Measurements from ENCODE around the gene PIK3C2G. TPM values are rescaled to one million over a fixed set of nuclear protein-coding genes. Genes with fewer than 3 reads are reported as not detected.

The PIK3C2G gene
- total and polyA plus RNA-seq, 2 experiments from 2014 or later: not detected

- in situ Hi-C loops (cut with MboI): no loop called here
- Histone ChIP-seq H3K4me2 (ENCODE audit: unreplicated experiment) (peak overlapping the region; percentile 36), H3K9me3 (ENCODE audit: low read depth) (no peaks in the 10 kb centered on the region), H2AFZ (peak overlapping the region; percentile 53), H3K27ac (peak overlapping the region; percentile 30), H3K79me2 (ENCODE audit: insufficient read depth) (no peaks in the 10 kb centered on the region), H3K36me3 (ENCODE audit: low read depth) (no peaks in the 10 kb centered on the region), H3K27me3 (replicated peaks; ENCODE audit: insufficient read depth) (no peaks in the 10 kb centered on the region), H4K20me1 (ENCODE audit: insufficient read depth) (no peaks in the 10 kb centered on the region), H3K9me2 (ENCODE audit: insufficient read depth) (no peaks in the 10 kb centered on the region), H3K9ac (no peak overlapping the region), H3K4me1 (ENCODE audit: insufficient read depth) (peaks cover 22% of the 10 kb centered on the region), H3K4me3 (no peak overlapping the region), H3F3A (ENCODE audit: insufficient read depth) (peaks cover 19% of the 10 kb centered on the region)
- peak; percentile 63 for DNase-seq
- TF ChIP-seq EZH2phosphoT487 (IDR thresholded peaks at IDR 0.05; ENCODE audit: insufficient read depth, low read depth) (no peak), EZH2 (IDR thresholded peaks at IDR 0.05; ENCODE audit: insufficient read depth, poor library complexity, severe bottlenecking) (no peak)
- 4 to 5% methylated on average over 3 of the region's 3 CpGs for WGBS, 2 experiments (ENCODE audit: low coverage in 1 of 2, low lambda C conversion rate in 2 of 2, missing lambda C conversion rate in 2 of 2)
These were observed 160.5 kb downstream of the PIK3C2G start for GRCh38 chr12:18421867-18422266.

GRCh38 chr12:18422871-18423270, 161.6 kb downstream of the PIK3C2G start:
- no peaks in the 10 kb centered on the region for H4K20me1 ChIP-seq (ENCODE audit: insufficient read depth)
- no peaks in the 10 kb centered on the region for H3K9me3 ChIP-seq (ENCODE audit: low read depth)
- H3K27me3 ChIP-seq (replicated peaks; ENCODE audit: insufficient read depth): no peaks in the 10 kb centered on the region
- no peaks in the 10 kb centered on the region for H3K9me2 ChIP-seq (ENCODE audit: insufficient read depth)
- H3K4me1 ChIP-seq (ENCODE audit: insufficient read depth): peaks cover 22% of the 10 kb centered on the region
- H2AFZ ChIP-seq: peak overlapping the region; percentile 20; the same call in 1 of the 2 replicates
- no peak overlapping the region for H3K4me3 ChIP-seq
- peak; percentile 81 for DNase-seq
- no peaks in the 10 kb centered on the region for H3K36me3 ChIP-seq (ENCODE audit: low read depth)
- TF ChIP-seq EZH2phosphoT487 (IDR thresholded peaks at IDR 0.05; ENCODE audit: insufficient read depth, low read depth): no peak
- TF ChIP-seq EZH2 (IDR thresholded peaks at IDR 0.05; ENCODE audit: insufficient read depth, poor library complexity, severe bottlenecking): no peak
- in situ Hi-C loops (cut with MboI): no loop called here
- no peaks in the 10 kb centered on the region for H3K79me2 ChIP-seq (ENCODE audit: insufficient read depth)
- peak overlapping the region; percentile 39 for H3K27ac ChIP-seq
- peak overlapping the region; percentile 27 for H3K4me2 ChIP-seq (ENCODE audit: unreplicated experiment)
- no peak overlapping the region for H3K9ac ChIP-seq
- H3F3A ChIP-seq (ENCODE audit: insufficient read depth): peaks cover 19% of the 10 kb centered on the region

GRCh38 chr12:18424857-18425256, 163.5 kb downstream of the PIK3C2G start:
- Histone ChIP-seq H3K4me3 (no peak overlapping the region), H3F3A (ENCODE audit: insufficient read depth) (peaks cover 19% of the 10 kb centered on the region), H3K4me2 (ENCODE audit: unreplicated experiment) (no peak overlapping the region), H3K27ac (no peak overlapping the region), H3K36me3 (ENCODE audit: low read depth) (no peaks in the 10 kb centered on the region), H2AFZ (no peak overlapping the region), H3K9ac (no peak overlapping the region), H3K79me2 (ENCODE audit: insufficient read depth) (no peaks in the 10 kb centered on the region), H3K9me3 (ENCODE audit: low read depth) (no peaks in the 10 kb centered on the region), H3K4me1 (ENCODE audit: insufficient read depth) (peaks cover 22% of the 10 kb centered on the region), H3K9me2 (ENCODE audit: insufficient read depth) (no peaks in the 10 kb centered on the region), H3K27me3 (replicated peaks; ENCODE audit: insufficient read depth) (no peaks in the 10 kb centered on the region), H4K20me1 (ENCODE audit: insufficient read depth) (no peaks in the 10 kb centered on the region)
- in situ Hi-C loops (cut with MboI): loop anchor here (25.0 kb wide), 1 partner anchor 862 kb away; no protein-coding TSS in a partner anchor
- 89 to 100% methylated on average over 2 of the region's 2 CpGs for WGBS, 2 experiments (ENCODE audit: low coverage in 1 of 2, low lambda C conversion rate in 2 of 2, missing lambda C conversion rate in 2 of 2)
- TF ChIP-seq EZH2phosphoT487 (IDR thresholded peaks at IDR 0.05; ENCODE audit: insufficient read depth, low read depth) (no peak), EZH2 (IDR thresholded peaks at IDR 0.05; ENCODE audit: insufficient read depth, poor library complexity, severe bottlenecking) (no peak)
- DNase-seq: no peak

DNA sequence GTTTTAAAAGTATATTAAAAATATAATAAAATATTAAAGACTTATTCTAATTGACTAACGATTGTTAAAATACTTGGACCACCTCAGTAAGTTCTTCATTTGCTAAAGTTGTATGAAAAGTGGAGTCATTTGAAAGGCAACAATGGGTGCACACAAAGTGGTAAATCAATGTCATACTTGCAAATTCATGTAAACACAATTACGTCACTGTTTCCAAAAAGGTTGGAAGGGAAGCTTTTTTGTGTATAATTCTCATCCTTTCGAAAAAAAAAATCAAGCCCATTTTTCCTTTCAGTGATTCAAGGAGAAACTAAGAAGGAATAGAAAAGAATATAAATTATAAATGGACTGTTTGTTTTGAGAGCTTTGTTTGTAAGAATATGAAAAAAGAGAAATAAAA, 166.2 kb downstream of the PIK3C2G start:
- WGBS, 2 experiments (ENCODE audit: low coverage in 1 of 2, low lambda C conversion rate in 2 of 2, missing lambda C conversion rate in 2 of 2): 90 to 97% methylated on average over 3 of the region's 3 CpGs
- Histone ChIP-seq H3K36me3 (ENCODE audit: low read depth) (no peaks in the 10 kb centered on the region), H3K4me3 (no peak overlapping the region), H4K20me1 (ENCODE audit: insufficient read depth) (no peaks in the 10 kb centered on the region), H3K27me3 (replicated peaks; ENCODE audit: insufficient read depth) (no peaks in the 10 kb centered on the region), H3K79me2 (ENCODE audit: insufficient read depth) (no peaks in the 10 kb centered on the region), H3F3A (ENCODE audit: insufficient read depth) (peaks cover 12% of the 10 kb centered on the region), H3K9me2 (ENCODE audit: insufficient read depth) (no peaks in the 10 kb centered on the region), H3K27ac (no peak overlapping the region), H3K4me2 (ENCODE audit: unreplicated experiment) (no peak overlapping the region), H3K9me3 (ENCODE audit: low read depth) (no peaks in the 10 kb centered on the region), H3K9ac (no peak overlapping the region), H3K4me1 (ENCODE audit: insufficient read depth) (peaks cover 15% of the 10 kb centered on the region), H2AFZ (no peak overlapping the region)
- in situ Hi-C loops (cut with MboI): loop anchor here (25.0 kb wide), 1 partner anchor 860 kb away; no protein-coding TSS in a partner anchor
- TF ChIP-seq EZH2 (IDR thresholded peaks at IDR 0.05; ENCODE audit: insufficient read depth, poor library complexity, severe bottlenecking) (no peak), EZH2phosphoT487 (IDR thresholded peaks at IDR 0.05; ENCODE audit: insufficient read depth, low read depth) (no peak)
- no peak for DNase-seq

DNA sequence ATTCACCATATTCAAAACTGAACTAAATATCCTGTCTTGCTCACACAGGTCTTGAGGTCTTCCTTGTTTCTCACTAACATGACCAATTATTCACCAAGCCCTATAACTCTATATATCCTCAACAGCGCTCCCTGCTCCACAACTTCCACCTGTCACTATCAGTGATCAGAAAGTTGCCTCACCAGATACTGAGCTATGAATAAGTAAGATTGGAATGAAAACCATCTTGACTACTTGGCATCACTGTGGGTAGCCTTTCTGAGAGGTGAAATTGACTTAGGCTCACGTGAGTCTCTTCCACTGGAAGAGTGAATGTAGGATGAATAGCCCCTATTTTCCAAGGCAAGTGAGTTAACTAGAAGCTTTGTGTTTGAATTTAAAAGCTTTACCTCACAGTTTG, 167.1 kb downstream of the PIK3C2G start:
- peaks cover 8% of the 10 kb centered on the region for H3K4me1 ChIP-seq (ENCODE audit: insufficient read depth)
- no peak for DNase-seq
- no peaks in the 10 kb centered on the region for H3K9me3 ChIP-seq (ENCODE audit: low read depth)
- WGBS, 2 experiments (ENCODE audit: low coverage in 1 of 2, low lambda C conversion rate in 2 of 2, missing lambda C conversion rate in 2 of 2): 94 to 98% methylated on average over 2 of the region's 2 CpGs
- no peaks in the 10 kb centered on the region for H3K27me3 ChIP-seq (replicated peaks; ENCODE audit: insufficient read depth)
- H3K79me2 ChIP-seq (ENCODE audit: insufficient read depth): no peaks in the 10 kb centered on the region
- H3K9me2 ChIP-seq (ENCODE audit: insufficient read depth): no peaks in the 10 kb centered on the region
- H3F3A ChIP-seq (ENCODE audit: insufficient read depth): peaks cover 6% of the 10 kb centered on the region
- H3K9ac ChIP-seq: no peak overlapping the region
- no peak overlapping the region for H3K4me3 ChIP-seq
- H4K20me1 ChIP-seq (ENCODE audit: insufficient read depth): no peaks in the 10 kb centered on the region
- in situ Hi-C loops (cut with MboI): loop anchor here (25.0 kb wide), 1 partner anchor 859 kb away; no protein-coding TSS in a partner anchor
- no peaks in the 10 kb centered on the region for H3K36me3 ChIP-seq (ENCODE audit: low read depth)
- no peak overlapping the region for H2AFZ ChIP-seq
- H3K4me2 ChIP-seq (ENCODE audit: unreplicated experiment): no peak overlapping the region
- H3K27ac ChIP-seq: no peak overlapping the region
- TF ChIP-seq EZH2 (IDR thresholded peaks at IDR 0.05; ENCODE audit: insufficient read depth, poor library complexity, severe bottlenecking): no peak
- no peak for TF ChIP-seq EZH2phosphoT487 (IDR thresholded peaks at IDR 0.05; ENCODE audit: insufficient read depth, low read depth)
